ENCODE measurements around the gene HNRNPLL. TPM values are rescaled to one million over a fixed set of nuclear protein-coding genes. Genes with fewer than 3 reads are reported as not detected.

The HNRNPLL gene
- total RNA-seq, 4 donors from 2014 or later, result 20.0 to 42.9 (median 21.9) TPM

DNA sequence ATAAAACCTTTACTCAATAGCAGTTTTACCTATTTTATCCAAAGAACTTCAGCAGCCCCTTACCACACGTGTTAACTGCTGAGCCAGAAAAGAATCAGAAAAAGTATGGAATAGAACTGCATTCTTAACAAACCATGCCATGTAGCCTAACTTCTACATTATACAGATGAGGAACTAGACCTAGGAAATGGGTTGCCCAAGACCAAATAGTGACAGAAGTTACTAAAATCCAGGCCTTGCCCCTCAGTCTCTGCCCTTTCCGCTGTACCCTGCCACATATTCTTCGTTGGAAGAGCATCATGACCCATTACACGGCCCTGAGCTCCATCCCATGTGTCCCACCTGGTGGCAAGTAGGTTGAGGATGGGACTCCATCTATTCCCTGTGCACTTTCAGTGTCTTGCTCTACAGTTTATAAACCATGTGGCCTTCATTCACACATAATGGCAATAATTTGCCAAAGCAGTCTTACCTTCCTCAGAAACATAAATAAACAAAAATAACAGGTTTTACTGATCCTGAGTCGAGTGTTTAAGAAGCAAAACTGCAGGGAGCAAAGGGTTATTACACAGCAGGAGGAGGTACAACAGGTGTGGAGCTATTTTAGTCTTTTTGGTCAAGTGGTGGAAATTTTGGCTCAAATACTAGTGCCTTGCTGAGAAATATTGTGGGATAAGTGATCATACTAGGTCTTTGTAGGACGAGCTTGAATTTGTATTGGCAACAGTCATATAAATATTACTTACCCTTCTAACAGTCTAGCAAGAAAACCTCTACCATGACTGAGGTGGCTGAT, 46.5 kb downstream of the HNRNPLL start:
- Histone ChIP-seq H3K27me3 (no peaks in the 10 kb centered on the region), H3K9me3 (no peaks in the 10 kb centered on the region), H3K4me3 (no peak overlapping the region), H3K36me3 (peaks cover 0 to 15% of the 10 kb centered on the region in 2 donors), H3K4me1 (peaks cover 12 to 15% of the 10 kb centered on the region in 2 donors), H3K27ac (no peak overlapping the region)
- ATAC-seq (peak in 1 of 2 donors; percentile 14), DNase-seq (no peak)
- in situ Hi-C loops (cut with MboI; ENCODE audit: low sequenced_read_pairs in 4 of 4) (no loop called here), intact Hi-C loops (cut with DNase I; ENCODE audit: low total_unique reads) (no loop called here)
- TF ChIP-seq, protein P1, sequence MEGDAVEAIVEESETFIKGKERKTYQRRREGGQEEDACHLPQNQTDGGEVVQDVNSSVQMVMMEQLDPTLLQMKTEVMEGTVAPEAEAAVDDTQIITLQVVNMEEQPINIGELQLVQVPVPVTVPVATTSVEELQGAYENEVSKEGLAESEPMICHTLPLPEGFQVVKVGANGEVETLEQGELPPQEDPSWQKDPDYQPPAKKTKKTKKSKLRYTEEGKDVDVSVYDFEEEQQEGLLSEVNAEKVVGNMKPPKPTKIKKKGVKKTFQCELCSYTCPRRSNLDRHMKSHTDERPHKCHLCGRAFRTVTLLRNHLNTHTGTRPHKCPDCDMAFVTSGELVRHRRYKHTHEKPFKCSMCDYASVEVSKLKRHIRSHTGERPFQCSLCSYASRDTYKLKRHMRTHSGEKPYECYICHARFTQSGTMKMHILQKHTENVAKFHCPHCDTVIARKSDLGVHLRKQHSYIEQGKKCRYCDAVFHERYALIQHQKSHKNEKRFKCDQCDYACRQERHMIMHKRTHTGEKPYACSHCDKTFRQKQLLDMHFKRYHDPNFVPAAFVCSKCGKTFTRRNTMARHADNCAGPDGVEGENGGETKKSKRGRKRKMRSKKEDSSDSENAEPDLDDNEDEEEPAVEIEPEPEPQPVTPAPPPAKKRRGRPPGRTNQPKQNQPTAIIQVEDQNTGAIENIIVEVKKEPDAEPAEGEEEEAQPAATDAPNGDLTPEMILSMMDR (IDR thresholded peaks at IDR 0.05 in 4 of 5, conservative IDR thresholded peaks at IDR 0.05 in 1 of 5), result no peak
- TF ChIP-seq POLR2A (IDR thresholded peaks at IDR 0.05), result no peak

DNA sequence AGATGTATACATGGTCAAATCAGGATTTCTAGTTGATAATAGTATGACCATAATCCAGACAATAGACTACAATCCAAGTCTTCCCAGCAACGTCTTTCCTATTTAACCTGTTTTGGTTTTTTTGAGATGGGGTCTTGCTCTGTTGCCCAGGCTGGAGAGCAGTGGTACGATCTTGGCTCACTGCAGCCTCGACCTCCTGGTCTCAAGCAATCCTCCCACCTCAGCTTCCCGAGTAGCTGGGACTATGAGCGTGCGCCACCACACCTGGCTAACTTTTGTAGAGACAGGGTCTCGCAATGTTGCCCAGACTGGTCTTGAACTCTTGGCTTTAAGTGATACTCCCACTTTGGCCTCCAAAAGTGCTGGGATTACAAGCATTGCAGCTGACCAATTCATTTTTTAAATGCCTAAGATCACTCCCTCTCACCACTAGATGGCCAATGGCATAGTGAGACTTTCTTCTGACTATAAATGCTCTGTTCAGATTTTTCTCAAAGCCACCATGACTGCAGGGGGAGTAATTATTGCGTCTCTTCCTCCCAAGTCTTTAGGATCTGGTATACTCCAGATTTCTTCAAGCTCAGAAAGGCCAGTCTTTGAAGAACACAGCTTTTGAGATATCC, 47.6 kb downstream of the HNRNPLL start:
- intact Hi-C loops (cut with DNase I; ENCODE audit: low total_unique reads), result no loop called here
- TF ChIP-seq, protein P1 (IDR thresholded peaks at IDR 0.05 in 4 of 5, conservative IDR thresholded peaks at IDR 0.05 in 1 of 5), result no peak
- TF ChIP-seq POLR2A (IDR thresholded peaks at IDR 0.05), result no peak
- in situ Hi-C loops (cut with MboI; ENCODE audit: low sequenced_read_pairs in 4 of 4), result no loop called here

DNA sequence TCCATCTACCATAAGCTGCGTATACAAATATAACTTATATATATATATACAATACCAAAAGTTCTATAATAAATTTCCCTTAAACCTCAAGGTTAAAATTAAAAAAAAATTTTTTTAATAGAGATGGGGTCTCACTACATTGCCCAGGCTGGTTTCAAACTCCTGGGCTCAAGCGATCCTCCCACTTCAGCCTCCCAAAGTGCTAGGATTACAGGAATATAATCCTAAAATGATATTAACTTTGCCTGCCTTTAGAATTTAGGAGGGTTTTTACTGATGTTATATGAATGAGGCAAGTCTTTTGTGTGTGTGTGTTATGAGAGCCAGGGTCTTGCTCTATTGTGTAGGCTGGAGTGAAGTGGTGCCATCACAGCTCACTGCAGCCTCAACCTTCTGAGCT, 49.2 kb downstream of the HNRNPLL start:
- no peak for DNase-seq
- no peaks in the 10 kb centered on the region for H3K9me3 ChIP-seq
- in situ Hi-C loops (cut with MboI; ENCODE audit: low sequenced_read_pairs in 4 of 4) (no loop called here), intact Hi-C loops (cut with DNase I; ENCODE audit: low total_unique reads) (no loop called here)
- H3K36me3 ChIP-seq, result no peaks in the 10 kb centered on the region
- no peaks in the 10 kb centered on the region for H3K27me3 ChIP-seq
- ATAC-seq, result no peak
- H3K27ac ChIP-seq, result no peak overlapping the region
- TF ChIP-seq, protein P1 (IDR thresholded peaks at IDR 0.05 in 4 of 5, conservative IDR thresholded peaks at IDR 0.05 in 1 of 5), result no peak
- no peak for TF ChIP-seq POLR2A (IDR thresholded peaks at IDR 0.05)
- H3K4me3 ChIP-seq, result no peak overlapping the region
- H3K4me1 ChIP-seq, result peaks cover 12 to 15% of the 10 kb centered on the region in 2 donors

More for the DNA sequence above, 47.6 kb downstream of the HNRNPLL start:
- Histone ChIP-seq H3K27me3 (no peaks in the 10 kb centered on the region), H3K4me1 (peaks cover 12 to 15% of the 10 kb centered on the region in 2 donors), H3K27ac (no peak overlapping the region), H3K9me3 (no peaks in the 10 kb centered on the region), H3K36me3 (peaks cover 0 to 4% of the 10 kb centered on the region in 2 donors), H3K4me3 (no peak overlapping the region)
- DNase-seq (no peak), ATAC-seq (no peak)

GRCh38 chr2:38552259-38552658, 50.5 kb downstream of the HNRNPLL start:
- DNase-seq (no peak), ATAC-seq (no peak)
- H3K27me3 ChIP-seq, result no peaks in the 10 kb centered on the region
- TF ChIP-seq POLR2A (IDR thresholded peaks at IDR 0.05), result no peak
- TF ChIP-seq, protein P1 (IDR thresholded peaks at IDR 0.05 in 4 of 5, conservative IDR thresholded peaks at IDR 0.05 in 1 of 5), result no peak
- no peak overlapping the region for H3K27ac ChIP-seq
- H3K4me3 ChIP-seq, result no peak overlapping the region
- no peaks in the 10 kb centered on the region for H3K36me3 ChIP-seq
- peaks cover 10 to 13% of the 10 kb centered on the region in 2 donors for H3K4me1 ChIP-seq
- intact Hi-C loops (cut with DNase I; ENCODE audit: low total_unique reads), result no loop called here
- no peaks in the 10 kb centered on the region for H3K9me3 ChIP-seq
- in situ Hi-C loops (cut with MboI; ENCODE audit: low sequenced_read_pairs in 4 of 4), result no loop called here
